ENCODE data around the gene SARS2. TPM values are rescaled to one million over a fixed set of nuclear protein-coding genes. Genes with fewer than 3 reads are reported as not detected.

Gene SARS2
- polyA plus RNA-seq, 3 donors = 8.1 to 21.9 (median 8.3) TPM

DNA sequence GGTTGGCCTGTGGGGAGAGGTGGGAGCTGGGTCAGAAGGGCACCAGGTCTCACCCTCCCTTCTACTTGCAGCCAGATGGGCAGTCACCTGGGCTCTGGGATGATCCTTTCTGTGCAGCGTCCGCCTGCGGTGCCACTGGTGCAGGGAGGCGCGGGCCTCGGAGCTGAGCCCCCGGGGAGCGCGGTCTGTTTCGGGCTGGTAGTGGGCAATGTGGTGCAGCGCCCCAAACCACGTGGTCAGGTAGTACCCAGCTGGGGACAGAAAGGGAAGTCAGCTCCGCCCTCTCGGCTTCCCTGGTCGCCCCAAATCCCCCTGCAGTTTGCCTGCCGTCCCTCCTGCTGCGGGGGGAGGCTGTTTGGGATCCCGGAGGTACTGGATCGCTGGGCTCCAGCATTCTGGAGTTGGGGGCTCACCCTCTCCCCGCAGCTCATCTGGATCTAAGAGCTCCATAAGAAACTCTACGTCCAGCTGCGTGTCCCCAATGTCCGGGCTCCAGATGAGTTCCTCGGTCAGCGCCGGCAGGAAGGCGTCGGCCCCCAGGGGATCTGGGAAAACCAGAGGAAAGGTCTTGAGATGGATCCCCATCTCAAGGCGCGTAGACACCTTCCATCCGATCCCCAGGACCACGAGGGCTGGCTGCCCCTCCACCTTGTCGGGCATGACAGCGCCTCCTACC lies 61.3 kb downstream of the SARS2 start:
- H3K27me3 ChIP-seq (ENCODE audit: control insufficient read depth in 2 of 2, insufficient read depth in 2 of 2, low read length in 2 of 2) = no peaks in the 10 kb centered on the region
- Mint-ChIP-seq H3K27ac (peak overlapping the region in 4 of 7 donors; percentile 10 to 84 (median 62)), H3K36me3 (peaks cover 10 to 14% of the 10 kb centered on the region in 2 donors), H3K4me1 (peaks cover 34% of the 10 kb centered on the region), H3K27me3 (ENCODE audit: low read depth in 3 of 3) (peaks cover 2 to 3% (median 2%) of the 10 kb centered on the region in 3 donors), H3K4me3 (peak overlapping the region; percentile 86 to 95), H3K9me3 (peaks cover 0 to 7% (median 0%) of the 10 kb centered on the region in 7 donors)
- DNase-seq = peak; percentile 18 to 58 (median 54)
- H3K27ac ChIP-seq (ENCODE audit: low read depth in 1 of 2, low read length in 2 of 2) = no peak overlapping the region
- no peaks in the 10 kb centered on the region for H3K79me2 ChIP-seq (ENCODE audit: insufficient read depth, low read length)
- no peaks in the 10 kb centered on the region for H4K20me1 ChIP-seq (ENCODE audit: insufficient read depth, low read length)
- TF ChIP-seq, protein P1, sequence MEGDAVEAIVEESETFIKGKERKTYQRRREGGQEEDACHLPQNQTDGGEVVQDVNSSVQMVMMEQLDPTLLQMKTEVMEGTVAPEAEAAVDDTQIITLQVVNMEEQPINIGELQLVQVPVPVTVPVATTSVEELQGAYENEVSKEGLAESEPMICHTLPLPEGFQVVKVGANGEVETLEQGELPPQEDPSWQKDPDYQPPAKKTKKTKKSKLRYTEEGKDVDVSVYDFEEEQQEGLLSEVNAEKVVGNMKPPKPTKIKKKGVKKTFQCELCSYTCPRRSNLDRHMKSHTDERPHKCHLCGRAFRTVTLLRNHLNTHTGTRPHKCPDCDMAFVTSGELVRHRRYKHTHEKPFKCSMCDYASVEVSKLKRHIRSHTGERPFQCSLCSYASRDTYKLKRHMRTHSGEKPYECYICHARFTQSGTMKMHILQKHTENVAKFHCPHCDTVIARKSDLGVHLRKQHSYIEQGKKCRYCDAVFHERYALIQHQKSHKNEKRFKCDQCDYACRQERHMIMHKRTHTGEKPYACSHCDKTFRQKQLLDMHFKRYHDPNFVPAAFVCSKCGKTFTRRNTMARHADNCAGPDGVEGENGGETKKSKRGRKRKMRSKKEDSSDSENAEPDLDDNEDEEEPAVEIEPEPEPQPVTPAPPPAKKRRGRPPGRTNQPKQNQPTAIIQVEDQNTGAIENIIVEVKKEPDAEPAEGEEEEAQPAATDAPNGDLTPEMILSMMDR (IDR thresholded peaks at IDR 0.05) = no peak
- peak overlapping the region; percentile 89 for H2AFZ ChIP-seq (ENCODE audit: insufficient read depth, low read depth, low read length, poor library complexity, severe bottlenecking)
- no peaks in the 10 kb centered on the region for H3K9me3 ChIP-seq (replicated peaks in 1 of 2; ENCODE audit: control insufficient read depth in 1 of 2, insufficient read depth in 1 of 2, low read length in 2 of 2)
- no peaks in the 10 kb centered on the region for H3K36me3 ChIP-seq (replicated peaks in 1 of 2; ENCODE audit: control insufficient read depth in 1 of 2, insufficient read depth in 2 of 2, low read length in 2 of 2)
- peak overlapping the region; percentile 54 for H3K9ac ChIP-seq (ENCODE audit: insufficient read depth, low read length, poor library complexity, severe bottlenecking)
- peak overlapping the region; percentile 24 to 77 (median 65) for H3K4me3 ChIP-seq (replicated peaks in 1 of 3; ENCODE audit: low read depth in 2 of 3, low read length in 3 of 3)
- WGBS (ENCODE audit: insufficient coverage) = 3% methylated on average over 28 of the region's 34 CpGs
- intact Hi-C loops (cut with micrococcal nuclease) = loop anchor here in 1 of 2 donors (2.0 kb wide), 1 partner anchor 16 kb away; no protein-coding TSS in a partner anchor
- H3K4me2 ChIP-seq (replicated peaks; ENCODE audit: extremely low read depth, low read length, poor library complexity, severe bottlenecking) = peak overlapping the region; percentile 87
- peaks cover 26 to 34% of the 10 kb centered on the region in 2 donors for H3K4me1 ChIP-seq (ENCODE audit: control insufficient read depth in 1 of 2, insufficient read depth in 2 of 2, low read length in 2 of 2)

GRCh38 chr19:38868551-38868950 lies 62.0 kb downstream of the SARS2 start:
- no peak overlapping the region for H3K4me3 ChIP-seq (replicated peaks in 1 of 3; ENCODE audit: low read depth in 2 of 3, low read length in 3 of 3)
- TF ChIP-seq, protein P1 (IDR thresholded peaks at IDR 0.05) = no peak
- no peaks in the 10 kb centered on the region for H3K27me3 ChIP-seq (ENCODE audit: control insufficient read depth in 2 of 2, insufficient read depth in 2 of 2, low read length in 2 of 2)
- H3K4me3 Mint-ChIP-seq = peak overlapping the region in 1 of 2 donors; percentile 57
- peak overlapping the region; percentile 87 for H3K4me2 ChIP-seq (replicated peaks; ENCODE audit: extremely low read depth, low read length, poor library complexity, severe bottlenecking)
- H2AFZ ChIP-seq (ENCODE audit: insufficient read depth, low read depth, low read length, poor library complexity, severe bottlenecking) = no peak overlapping the region
- no peak for DNase-seq
- H3K9me3 Mint-ChIP-seq = peaks cover 0 to 7% (median 0%) of the 10 kb centered on the region in 7 donors
- intact Hi-C loops (cut with micrococcal nuclease) = loop anchor here in 1 of 2 donors (2.0 kb wide), 1 partner anchor 16 kb away; no protein-coding TSS in a partner anchor
- H3K36me3 ChIP-seq (replicated peaks in 1 of 2; ENCODE audit: control insufficient read depth in 1 of 2, insufficient read depth in 2 of 2, low read length in 2 of 2) = no peaks in the 10 kb centered on the region
- H4K20me1 ChIP-seq (ENCODE audit: insufficient read depth, low read length) = no peaks in the 10 kb centered on the region
- peaks cover 27 to 36% of the 10 kb centered on the region in 2 donors for H3K4me1 ChIP-seq (ENCODE audit: control insufficient read depth in 1 of 2, insufficient read depth in 2 of 2, low read length in 2 of 2)
- H3K27me3 Mint-ChIP-seq (ENCODE audit: low read depth in 3 of 3) = peaks cover 2 to 3% (median 2%) of the 10 kb centered on the region in 3 donors
- H3K9me3 ChIP-seq (replicated peaks in 1 of 2; ENCODE audit: control insufficient read depth in 1 of 2, insufficient read depth in 1 of 2, low read length in 2 of 2) = no peaks in the 10 kb centered on the region
- 71% methylated on average over 1 of the region's 6 CpGs for WGBS (ENCODE audit: insufficient coverage)
- H3K36me3 Mint-ChIP-seq = peaks cover 10 to 12% of the 10 kb centered on the region in 2 donors
- H3K27ac ChIP-seq (ENCODE audit: low read depth in 1 of 2, low read length in 2 of 2) = no peak overlapping the region
- no peaks in the 10 kb centered on the region for H3K79me2 ChIP-seq (ENCODE audit: insufficient read depth, low read length)
- H3K27ac Mint-ChIP-seq = peak overlapping the region in 1 of 7 donors; percentile 46
- H3K9ac ChIP-seq (ENCODE audit: insufficient read depth, low read length, poor library complexity, severe bottlenecking) = no peak overlapping the region
- peaks cover 35% of the 10 kb centered on the region for H3K4me1 Mint-ChIP-seq
